Activated CD8-positive, alpha-beta memory T cell treated with anti-CD3 and anti-CD28 coated beads for 48 hours (primary cell): Measurements from ENCODE around the gene APOBEC3G.

Experiments
- DNase-seq, 3 experiments: peaks; one replicate each; pipeline ENCODE4 v3.0.0-alpha.2; 2020; ENCODE audit warnings: low read depth in 2 of 3, low spot score in 2 of 3

The APOBEC3G gene

GRCh38 chr22:39120983-39121382 is 43.9 kb downstream of the APOBEC3G start:
- DNase-seq = no peak

GRCh38 chr22:39122772-39123470 is 45.8 kb downstream of the APOBEC3G start:
- DNase-seq = no peak

GRCh38 chr22:39123751-39124581 is 46.9 kb downstream of the APOBEC3G start:
- DNase-seq = no peak

GRCh38 chr22:39125622-39126021 is 48.5 kb downstream of the APOBEC3G start:
- DNase-seq = no peak

GRCh38 chr22:39128508-39128907 is 51.4 kb downstream of the APOBEC3G start:
- no peak for DNase-seq

- DNase-seq = no peak
Observed at GRCh38 chr22:39129081-39129480, 52.0 kb downstream of the APOBEC3G start.

- DNase-seq = no peak
Observed at GRCh38 chr22:39129746-39130145, 52.7 kb downstream of the APOBEC3G start.

- no peak for DNase-seq
Observed at GRCh38 chr22:39130152-39130704, 53.2 kb downstream of the APOBEC3G start.

- DNase-seq = no peak
Observed at GRCh38 chr22:39130892-39131855, 54.1 kb downstream of the APOBEC3G start.

GRCh38 chr22:39132281-39132680 is 55.2 kb downstream of the APOBEC3G start:
- DNase-seq = no peak

- no peak for DNase-seq
Observed at GRCh38 chr22:39132871-39133524, 55.9 kb downstream of the APOBEC3G start.

- no peak for DNase-seq
Observed at GRCh38 chr22:39133871-39134270, 56.8 kb downstream of the APOBEC3G start.

GRCh38 chr22:39134366-39135091 is 57.5 kb downstream of the APOBEC3G start:
- no peak for DNase-seq

- DNase-seq = peak in 1 of 3 experiments; percentile 29
Observed at GRCh38 chr22:39135092-39135896, 58.2 kb downstream of the APOBEC3G start.

GRCh38 chr22:39136317-39136716 is 59.2 kb downstream of the APOBEC3G start:
- DNase-seq = no peak
